GM21717 (cell line): ENCODE data around the gene ZCCHC17.
A peak's percentile ranks its signal among the peaks of the same experiment; 100 is the strongest.

ENCODE experiments used
- ATAC-seq: cut with Tn5 transposase; IDR thresholded peaks from one replicate; pipeline ENCODE4 v1.9.1; 2021; ENCODE audit warnings: mild to moderate bottlenecking, moderate library complexity; ENCODE audit not compliant: unreplicated experiment

ZCCHC17 gene

DNA sequence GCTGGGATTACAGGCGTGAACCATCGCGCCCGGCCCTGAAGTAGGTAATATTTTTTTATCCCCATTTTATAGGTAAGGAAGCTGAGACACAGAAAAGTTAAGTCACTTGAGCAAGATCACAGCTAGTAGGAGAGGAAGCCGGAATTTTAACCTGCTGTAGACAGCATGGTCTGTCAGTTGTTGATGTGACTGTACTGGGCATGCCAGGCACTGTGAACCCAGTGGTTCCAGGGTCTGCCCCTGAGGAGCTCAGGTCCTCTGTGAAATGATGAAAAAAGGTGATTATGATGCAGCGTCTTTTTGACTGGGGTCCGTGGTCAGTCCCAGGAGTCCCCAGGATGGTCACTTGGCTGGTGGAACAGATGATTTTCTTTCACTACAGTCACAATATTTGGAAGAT is 92.8 kb downstream of the ZCCHC17 start:
- no peak for ATAC-seq

DNA sequence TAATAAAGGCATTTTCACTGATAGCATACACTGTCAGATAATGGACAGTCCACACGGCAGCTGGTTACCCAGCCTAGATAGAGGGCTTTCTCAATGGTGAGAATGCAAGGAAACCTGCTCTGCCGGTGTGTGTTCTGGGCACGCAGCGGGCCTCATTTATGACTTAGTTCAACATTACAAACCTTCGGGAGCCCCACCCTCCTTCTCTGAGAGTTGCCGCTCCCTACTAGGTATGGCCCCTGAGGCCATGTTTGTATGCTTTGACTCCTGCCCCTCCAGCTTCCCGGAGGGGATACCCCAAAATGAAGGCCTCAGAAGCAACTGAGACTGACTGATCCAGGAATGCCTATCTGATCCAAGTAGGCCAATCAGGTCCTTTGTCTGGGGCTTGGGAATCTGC is 93.2 kb downstream of the ZCCHC17 start:
- no peak for ATAC-seq

DNA sequence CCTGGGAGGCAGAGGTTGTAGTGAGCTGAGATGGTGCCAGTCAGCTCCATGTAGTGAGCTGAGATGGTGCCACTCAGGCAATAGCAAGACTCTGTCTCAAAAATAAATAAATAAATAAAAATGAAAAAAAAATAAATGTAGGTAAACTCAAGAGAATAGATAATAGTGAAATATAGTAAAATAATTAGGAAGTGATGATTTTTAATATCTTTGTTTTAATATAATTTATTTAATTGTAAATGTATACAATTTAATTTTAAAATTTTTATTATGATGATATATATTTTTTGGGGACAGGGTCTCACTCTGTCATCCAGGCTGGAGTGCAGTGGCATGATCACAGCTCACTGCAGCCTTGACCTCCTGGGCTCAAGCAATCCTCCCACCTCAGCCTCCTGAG is 96.6 kb downstream of the ZCCHC17 start:
- no peak for ATAC-seq

DNA sequence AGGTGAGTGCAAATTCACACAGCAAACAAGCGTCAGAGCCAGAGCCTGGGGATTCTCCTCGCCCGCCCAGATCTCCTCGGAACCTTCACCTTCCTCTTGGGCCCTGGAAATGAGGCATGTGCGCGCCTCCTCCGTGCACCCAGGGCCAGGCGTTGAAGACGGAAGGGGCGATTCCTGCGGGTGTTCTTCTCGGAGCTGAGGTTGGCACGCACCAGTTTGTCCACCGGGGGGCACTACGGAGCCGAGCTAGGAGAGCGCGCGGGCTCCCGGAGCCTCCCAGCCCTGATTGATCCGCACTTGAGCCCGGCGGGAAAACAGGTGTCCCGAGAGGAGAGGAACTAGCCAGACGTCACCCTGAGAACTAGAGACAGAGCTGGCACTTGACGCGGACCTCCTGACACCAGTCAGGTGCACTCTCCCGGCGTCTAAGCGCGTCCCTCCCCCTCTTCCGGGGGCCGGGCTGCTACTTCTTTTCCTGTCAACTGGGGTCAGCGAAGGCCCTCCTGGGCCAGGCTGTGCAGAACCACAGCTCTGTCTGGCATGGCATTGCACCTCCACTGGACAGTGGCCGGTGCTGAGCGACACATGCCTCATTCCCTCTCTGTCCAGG is 97.9 kb downstream of the ZCCHC17 start:
- ATAC-seq = peak; percentile 64

DNA sequence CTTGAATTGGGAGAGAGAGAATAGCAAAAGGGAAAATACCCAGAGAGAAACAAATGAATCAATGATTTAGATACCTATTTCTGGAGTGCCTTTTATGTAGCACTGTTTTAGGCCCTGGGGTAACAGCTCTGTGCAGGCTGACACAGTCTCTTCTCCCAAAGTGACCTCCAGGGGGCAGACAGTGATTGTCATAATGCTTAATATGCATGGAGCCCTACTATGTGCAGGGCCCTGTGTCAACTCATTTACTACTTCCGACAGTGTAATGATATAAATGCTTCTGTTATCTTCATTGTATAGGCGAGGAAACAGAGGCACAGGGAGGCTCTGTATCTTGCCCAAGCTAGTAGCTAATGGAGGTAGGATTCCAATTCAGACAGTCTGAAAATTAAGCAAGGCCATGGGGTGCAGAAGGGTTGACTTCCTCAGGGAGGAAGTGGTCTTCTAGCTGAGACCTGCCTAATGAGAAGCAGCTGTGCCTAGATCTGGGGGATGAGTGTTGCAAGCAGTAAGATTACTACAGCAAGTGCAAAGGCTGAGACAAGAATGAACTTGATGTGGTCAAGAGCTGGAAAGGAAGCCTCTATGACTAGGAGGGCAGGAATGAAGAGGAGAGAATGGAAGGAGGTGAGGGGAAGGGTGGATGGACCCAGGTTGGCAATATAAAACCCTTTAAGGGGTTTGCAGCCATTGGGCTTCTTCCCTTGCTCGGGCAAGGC is 100.0 kb downstream of the ZCCHC17 start:
- ATAC-seq = no peak

DNA sequence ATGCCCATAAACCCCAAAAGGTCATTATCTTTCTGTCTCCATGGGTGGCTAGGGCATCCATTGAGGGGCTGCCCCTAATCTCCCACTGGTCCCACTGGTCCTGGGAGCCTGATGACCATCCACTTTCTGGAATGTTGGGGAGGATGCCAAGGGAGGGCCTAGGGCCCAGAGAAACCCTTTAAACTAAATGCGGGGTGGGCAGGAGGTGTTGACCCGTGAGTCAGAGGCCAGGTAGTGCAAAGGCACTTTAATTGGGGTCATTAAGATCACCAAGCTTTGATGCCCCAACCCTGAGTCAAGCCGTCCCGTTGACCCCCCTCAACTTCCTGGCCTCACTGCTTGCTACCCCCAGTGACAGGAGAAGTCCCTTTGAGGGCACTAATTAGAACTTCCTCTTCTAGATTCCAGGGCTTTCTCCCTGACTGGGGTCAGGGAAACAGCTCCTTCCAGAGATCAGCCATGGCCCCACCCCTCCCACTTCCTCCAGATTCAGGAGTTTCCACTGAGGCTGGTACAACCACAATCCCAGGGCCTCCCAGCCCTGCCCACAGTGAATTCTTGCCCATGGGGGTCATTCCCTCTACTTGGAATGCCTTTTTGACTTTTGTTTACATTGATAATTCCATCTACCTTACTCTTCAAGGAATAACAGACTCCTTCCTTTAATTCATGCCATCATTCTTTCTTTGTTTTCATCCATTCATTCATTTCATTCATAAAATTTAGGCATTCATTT is 100.7 kb downstream of the ZCCHC17 start:
- no peak for ATAC-seq

DNA sequence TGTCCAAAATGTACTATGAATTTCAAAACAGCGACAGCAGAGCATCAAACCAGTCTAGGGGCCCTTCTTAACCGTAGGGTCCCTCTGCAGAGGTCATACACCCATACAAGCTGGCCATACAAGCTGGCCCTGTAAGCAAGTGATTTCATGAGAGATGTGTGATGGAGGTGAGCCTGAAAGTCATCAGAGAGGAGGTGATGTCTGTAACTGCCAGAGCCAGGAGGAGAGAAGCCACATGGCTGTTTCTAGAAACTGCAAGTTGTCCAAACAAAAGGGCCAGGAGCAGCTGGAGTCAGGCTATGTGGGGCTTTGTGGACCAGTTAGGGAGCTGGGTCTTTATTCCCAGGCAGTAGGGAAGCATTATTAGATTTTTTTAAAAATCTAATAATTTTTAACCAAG is 101.4 kb downstream of the ZCCHC17 start:
- ATAC-seq = no peak

DNA sequence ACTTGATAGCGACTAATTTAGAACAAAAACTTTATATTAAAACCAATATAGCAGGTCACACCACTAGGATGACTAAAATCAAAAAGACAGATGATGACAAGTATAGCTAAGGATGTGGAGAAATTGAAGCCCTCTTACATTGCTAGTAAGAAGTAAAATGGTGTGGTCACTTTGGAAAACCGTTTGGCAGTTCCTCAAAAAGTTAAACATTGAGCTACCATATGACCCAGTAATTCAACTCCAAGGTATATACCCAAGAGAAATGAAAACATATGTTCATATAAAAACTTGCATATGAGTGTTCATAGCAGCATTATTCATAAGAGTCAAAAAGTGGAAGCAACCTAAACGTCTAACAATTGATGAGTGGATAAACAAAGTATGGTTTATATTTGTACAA is 103.1 kb downstream of the ZCCHC17 start:
- ATAC-seq = no peak

DNA sequence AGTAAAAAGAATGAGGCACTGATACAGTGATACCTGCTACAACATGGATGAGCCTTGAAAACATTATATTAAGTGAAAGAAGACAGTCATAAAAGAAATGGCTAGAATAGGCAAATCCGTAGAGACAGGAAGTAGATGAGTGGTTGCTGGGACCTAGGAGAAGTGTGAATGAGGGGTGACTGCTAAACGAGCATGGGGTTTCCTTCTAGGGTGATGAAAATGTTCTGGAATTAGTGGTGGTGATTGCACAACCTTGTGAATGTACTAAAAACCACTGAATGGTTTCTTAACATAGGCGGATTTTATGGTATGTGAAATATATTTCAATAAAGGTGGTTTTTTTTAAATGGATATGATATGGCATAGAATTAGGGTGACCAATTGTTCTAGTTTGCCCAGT is 103.6 kb downstream of the ZCCHC17 start:
- ATAC-seq = no peak

DNA sequence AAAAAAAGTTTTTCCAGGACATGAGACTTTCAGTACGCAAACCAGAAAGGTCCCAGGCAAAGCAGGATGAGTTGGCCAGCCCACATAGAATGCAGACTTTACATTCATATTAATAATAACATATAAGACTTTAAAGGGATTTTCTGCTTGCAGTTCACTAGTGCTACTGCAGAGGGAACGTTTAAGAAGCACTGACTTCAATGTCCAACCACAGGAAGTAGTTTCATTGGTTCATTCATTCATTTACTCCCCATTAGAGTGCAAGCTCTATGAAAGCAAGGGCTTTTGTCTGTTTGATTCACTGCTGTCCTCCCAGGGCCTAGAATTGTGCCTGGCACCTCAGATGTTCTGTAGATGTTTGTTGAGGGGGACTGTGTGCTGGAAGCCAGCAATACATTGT is 104.4 kb downstream of the ZCCHC17 start:
- no peak for ATAC-seq

DNA sequence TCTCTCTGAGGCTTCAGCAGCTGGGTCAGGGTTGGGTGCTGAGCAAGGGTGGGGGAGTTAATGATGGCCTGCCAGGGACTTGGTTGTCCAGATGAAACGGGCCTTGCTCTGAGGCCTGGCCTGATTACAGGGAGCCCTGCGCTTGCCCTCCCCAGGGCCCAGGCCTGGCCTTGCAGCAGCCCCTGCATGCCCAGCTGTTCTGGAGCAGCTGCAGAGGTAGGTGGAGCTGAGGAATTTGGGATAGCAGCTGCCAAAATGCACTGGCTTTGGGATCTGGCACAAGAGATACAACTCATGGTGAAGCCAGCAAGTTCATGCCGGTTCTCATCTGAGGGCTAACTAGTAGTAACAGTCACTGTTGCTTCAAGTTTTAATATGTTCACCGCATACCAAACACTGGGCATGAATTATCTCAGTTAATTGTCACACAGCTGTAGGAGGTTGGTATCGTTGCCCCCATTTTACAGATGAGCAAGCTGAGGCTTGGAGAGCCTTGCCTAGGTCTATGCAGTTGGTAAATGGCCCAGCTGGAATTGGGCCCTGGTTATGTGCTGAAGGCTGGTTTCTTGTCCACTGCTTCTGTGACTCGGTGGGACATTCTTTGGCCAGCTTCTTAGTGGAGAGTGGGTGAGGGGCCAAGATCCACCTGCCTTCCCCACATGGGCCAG is 108.9 kb downstream of the ZCCHC17 start:
- no peak for ATAC-seq

DNA sequence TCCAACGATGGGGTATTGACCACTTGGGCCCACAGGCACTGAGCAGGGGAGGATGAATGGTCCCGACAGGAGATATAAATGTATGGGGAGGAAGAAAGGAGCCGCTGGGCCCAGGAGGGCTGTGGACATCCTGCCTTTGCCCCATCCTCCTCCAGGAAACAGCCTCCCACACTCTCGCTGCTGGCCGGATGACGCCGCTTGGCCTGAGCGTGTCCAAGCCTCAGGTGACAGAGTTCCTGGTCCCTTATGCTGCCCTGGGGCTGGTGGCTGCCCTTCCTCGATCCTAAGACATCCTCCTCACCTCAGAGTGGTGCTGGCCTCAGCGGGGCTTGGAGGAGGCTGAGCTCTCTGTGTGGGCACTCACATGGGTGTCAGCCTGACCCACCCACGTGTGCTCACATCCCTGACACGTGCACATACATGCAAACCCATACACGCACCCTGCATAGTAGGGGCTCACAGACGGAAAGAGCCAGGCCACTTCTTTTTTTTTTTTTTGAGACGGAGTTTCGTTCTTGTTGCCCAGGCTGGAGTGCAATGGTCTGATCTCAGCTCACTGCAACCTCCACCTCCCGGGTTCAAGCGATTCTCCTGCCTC is 110.3 kb downstream of the ZCCHC17 start:
- ATAC-seq = no peak

DNA sequence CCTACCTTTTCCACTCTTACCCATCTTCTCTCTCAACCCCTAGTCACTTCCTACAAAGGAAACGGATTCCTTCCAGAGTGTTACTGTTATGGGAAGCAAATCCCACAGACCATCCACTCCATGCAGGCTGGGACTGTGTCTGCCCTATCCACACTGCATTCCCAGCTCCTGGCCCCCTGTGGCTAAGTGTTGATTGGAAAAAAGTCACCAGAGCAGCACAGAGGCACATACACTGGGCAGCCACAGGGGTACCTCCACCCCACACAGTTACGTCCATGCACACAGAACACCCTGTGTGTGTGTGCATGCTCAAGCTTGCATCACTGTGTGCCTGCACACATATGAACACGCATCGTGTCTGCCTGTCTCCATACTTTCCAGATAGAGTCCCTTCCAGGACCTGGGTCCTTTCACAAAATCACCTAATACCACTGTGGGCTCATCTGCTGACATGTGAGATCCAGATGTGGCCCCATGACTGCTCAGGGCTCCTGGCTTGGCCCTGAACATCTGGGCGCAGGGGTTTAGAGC is 112.0 kb downstream of the ZCCHC17 start:
- ATAC-seq = no peak

DNA sequence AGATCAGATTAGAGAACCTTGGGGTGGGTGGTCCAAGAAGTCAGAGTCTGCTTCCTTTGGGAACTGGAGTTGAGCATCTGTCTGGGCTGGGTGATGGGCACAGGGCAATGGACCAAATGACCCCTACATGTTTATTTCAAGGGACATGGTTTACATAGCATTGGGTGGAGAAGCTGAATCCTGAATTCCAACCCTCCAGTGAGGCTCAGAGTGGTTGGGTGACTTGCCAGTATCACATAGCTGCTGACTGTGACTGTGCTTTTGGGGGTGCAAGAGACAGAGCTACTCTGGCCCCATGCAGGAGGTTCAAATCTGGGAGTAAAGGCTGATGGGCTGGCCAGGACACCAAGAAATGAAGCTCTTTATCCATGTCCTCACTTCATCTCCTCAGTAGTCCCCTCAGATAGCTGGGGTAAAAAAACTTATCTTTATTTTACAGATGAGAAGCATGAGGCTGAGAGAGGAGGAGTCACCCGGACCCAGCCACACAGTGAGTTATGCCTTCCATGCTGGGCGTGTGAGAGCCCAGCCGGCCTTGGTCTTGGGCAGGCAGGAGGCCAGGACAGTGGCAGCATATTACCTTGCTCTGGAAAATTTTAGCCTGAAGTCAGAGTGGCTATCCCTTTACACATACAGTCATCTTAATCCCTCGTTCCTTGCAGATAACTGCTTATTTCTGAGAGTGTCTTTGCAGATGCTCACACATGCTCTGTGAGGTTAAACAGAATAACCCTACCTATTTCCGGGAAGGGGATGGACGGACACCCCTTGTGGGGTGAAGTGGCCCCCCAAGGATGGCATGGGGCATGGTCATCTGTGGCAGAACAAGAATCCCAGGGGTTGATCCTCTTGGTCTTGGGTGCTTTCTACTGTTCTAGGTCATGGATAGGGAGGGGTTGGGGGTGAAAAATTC is 113.4 kb downstream of the ZCCHC17 start:
- no peak for ATAC-seq

DNA sequence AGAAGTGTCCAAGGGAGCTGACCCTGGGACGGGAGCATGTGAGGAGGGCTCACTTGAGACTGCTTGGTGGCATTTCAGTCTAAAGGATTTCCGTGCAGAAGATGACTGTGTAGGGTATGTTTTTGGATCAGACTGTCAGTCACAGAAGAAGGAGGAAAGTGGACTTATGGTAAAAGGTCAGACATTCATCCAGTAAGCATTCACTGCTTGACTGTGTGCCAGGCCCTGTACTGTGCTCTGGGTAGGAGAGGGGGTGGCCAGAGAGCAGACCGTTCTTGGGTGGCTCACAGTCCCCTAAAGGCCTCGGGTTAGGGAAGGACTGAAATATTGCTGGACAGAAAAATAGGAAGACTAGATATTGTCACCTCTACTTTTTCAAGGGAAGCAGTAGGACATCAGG is 114.0 kb downstream of the ZCCHC17 start:
- no peak for ATAC-seq

DNA sequence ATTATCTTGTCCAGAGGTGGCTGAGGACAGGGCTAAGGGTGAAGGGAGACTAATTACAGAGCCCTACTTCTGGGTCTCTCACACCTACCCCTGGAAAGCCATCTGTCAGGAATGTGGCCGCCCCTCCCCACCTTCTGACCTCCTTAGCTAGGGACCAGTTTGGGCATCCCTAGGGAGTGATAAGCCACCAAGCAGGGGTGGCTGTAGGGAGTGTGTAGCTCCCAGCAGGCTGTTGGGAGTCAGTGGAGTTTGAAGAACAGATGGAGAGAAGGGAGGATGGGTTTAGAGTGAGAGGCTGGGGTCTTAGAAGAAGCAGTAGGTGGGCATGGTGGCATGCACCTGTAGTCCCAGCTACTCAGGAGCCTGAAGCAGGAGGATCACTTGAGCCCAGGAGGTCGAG is 115.4 kb downstream of the ZCCHC17 start:
- ATAC-seq = no peak

DNA sequence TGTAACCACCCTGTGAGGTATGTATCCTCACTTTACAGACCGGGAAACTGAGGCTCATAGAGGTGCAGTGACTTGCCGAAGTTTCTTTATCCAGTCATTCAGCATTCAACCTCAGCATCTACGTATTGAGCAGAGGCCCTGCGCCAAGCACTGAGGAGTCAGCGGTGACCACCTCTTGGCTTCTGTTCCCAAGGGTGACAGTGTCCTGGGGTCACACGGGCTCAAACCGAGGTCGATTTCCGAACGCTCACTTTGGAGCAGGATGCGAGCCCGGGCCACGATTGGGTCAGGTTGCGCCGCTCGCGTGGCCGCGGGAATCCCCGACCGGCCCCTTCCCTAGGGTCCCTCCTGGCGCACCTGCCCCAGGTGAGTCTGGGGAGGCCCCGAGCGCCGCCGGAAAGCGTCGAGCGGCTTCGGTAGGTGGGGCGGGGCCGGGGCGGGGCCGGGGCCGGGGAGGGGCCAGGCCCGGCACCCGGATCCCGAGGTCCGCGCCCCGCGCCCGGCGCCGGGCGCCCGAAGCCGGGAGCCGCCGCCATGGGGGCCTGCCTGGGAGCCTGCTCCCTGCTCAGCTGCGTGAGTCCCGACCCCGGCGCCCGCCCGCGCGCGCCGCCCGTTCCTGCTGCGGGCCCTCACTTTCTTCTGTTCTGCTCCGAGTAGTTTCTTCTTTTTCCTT is 116.0 kb downstream of the ZCCHC17 start, which contains the start of gene SERINC2:
Gene SERINC2, plus strand, starts transcription at position 482 of the 673 bp plus-strand sequence. Its CDS starts 53 bp downstream, at position 535.
- ATAC-seq = no peak

DNA sequence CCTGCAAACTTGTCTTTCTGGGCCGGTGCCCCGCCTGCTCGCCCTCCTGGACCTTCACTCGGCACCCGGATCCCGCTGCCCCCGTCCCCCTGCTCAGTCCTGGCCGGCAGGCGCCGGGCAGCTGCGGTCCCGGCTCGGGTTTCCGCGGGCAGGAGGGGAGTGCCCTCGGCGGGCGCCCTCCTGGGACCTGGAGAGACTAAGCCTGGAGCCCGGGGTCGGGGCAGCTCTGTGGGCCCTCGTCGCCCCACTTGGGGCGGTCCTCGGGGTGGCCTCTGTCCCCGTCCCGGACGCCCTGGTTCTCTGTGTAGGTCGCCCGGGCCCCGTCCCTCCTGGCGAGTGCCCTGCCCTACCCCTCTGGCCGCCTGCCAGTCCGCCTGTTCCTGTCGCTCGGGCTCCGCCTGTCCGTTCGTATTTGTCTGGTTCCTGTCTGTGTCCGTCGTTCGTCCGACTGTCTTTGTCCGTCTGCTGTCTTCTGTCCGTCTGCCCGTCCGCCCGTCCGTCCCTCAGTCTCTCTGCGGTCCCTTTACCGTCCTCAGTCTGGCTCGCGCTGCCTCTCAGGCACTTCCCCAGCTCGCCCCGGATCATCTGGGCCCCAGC is 116.7 kb downstream of the ZCCHC17 start:
- ATAC-seq = no peak
